A673 (cell line): Measurements from ENCODE around the gene SARS2. TPM values are rescaled to one million over a fixed set of nuclear protein-coding genes. Genes with fewer than 3 reads are reported as not detected.

Source experiments
- BruUV-seq: library from RNA; stranded (reverse); fragments of 400-500 nt; replicated peaks from 2 replicates; lab custom pipeline; 2021; lab: Mats Ljungman, UMichigan
- CTCF ChIA-PET: fragments of 300-600 bp; sonication (Branson Sonifier 250); formaldehyde crosslinking; loops from one replicate; lab custom pipeline; 2022; ENCODE audit warnings: antibody characterized with exemption; lab: Charles Lee
- POLR2A ChIA-PET: fragments of 300-600 bp; sonication (Branson Sonifier 250); formaldehyde crosslinking; loops from one replicate; lab custom pipeline; 2022; ENCODE audit warnings: antibody characterized with exemption; ENCODE audit not compliant: low non-redundant PET; lab: Charles Lee
- DNase-seq: peaks from one replicate; pipeline ENCODE4 v3.0.0-alpha.2; 2015; ENCODE audit warnings: low spot score
- H3K27ac ChIP-seq: fragments of 200-600 bp; sonication (generic); 2 replicates; pipeline ENCODE4 v1.5.1; 2016; ENCODE audit warnings: mixed run types, low read depth, mild to moderate bottlenecking, mixed read lengths, antibody characterized with exemption, low read length; ENCODE audit not compliant: poor library complexity, severe bottlenecking
- H3K27me3 ChIP-seq: fragments of 200-600 bp; sonication (generic); replicated peaks from 2 replicates; pipeline ENCODE4 v1.6.1; 2017; ENCODE audit warnings: mixed run types, low read depth, mild to moderate bottlenecking, mixed read lengths, antibody characterized with exemption, low read length; ENCODE audit not compliant: insufficient read depth, poor library complexity
- H3K36me3 ChIP-seq: fragments of 200-600 bp; sonication (generic); 2 replicates; pipeline ENCODE4 v1.6.1; 2016; ENCODE audit warnings: mixed run types, mild to moderate bottlenecking, mixed read lengths, antibody characterized with exemption, low read length; ENCODE audit not compliant: insufficient read depth, poor library complexity, severe bottlenecking
- H3K4me1 ChIP-seq: fragments of 200-600 bp; sonication (generic); 2 replicates; pipeline ENCODE4 v1.6.1; 2017; ENCODE audit warnings: mixed run types, mild to moderate bottlenecking, mixed read lengths, antibody characterized with exemption, low read length; ENCODE audit not compliant: insufficient read depth, poor library complexity, severe bottlenecking
- H3K4me3 ChIP-seq: fragments of 200-600 bp; sonication (generic); 2 replicates; pipeline ENCODE4 v1.5.1; 2016; ENCODE audit warnings: low read depth, mixed run types, mild to moderate bottlenecking, mixed read lengths, low read length; ENCODE audit not compliant: poor library complexity, severe bottlenecking
- H3K9me3 ChIP-seq: fragments of 200-600 bp; sonication (generic); 2 replicates; pipeline ENCODE4 v1.6.1; 2016; ENCODE audit warnings: mixed run types, low read depth, mild to moderate bottlenecking, mixed read lengths, antibody characterized with exemption, low read length; ENCODE audit not compliant: poor library complexity, severe bottlenecking
- EZH2 ChIP-seq: fragments of 200-600 bp; sonication (generic); IDR thresholded peaks from 2 replicates; pipeline ENCODE4 v1.6.1; 2017; ENCODE audit warnings: borderline replicate concordance, low read depth, mild to moderate bottlenecking, mixed read lengths, antibody characterized with exemption, low read length; ENCODE audit not compliant: poor library complexity, severe bottlenecking
- intact Hi-C: fragments of 100-400 bp; cut with micrococcal nuclease; formaldehyde crosslinking; loops from one replicate; pipeline ENCODE4 v1.10.0; 2022; ENCODE audit not compliant: unreplicated experiment
- total RNA-seq: library from RNA; stranded (reverse); gene quantifications from 2 replicates; pipeline ENCODE4 v1.2.3, GENCODE V29; 2021
- TF ChIP-seq, protein P1 (sequence below): fragments of 300-800, 200-600 bp; sonication (generic); conservative IDR thresholded peaks from 2 replicates; pipeline ENCODE4 v1.5.1; 2017; ENCODE audit warnings: low read depth, mild to moderate bottlenecking, antibody characterized with exemption, low read length, moderate library complexity, mixed read lengths

SARS2 gene
- total RNA-seq, 1 experiment from 2014 or later = 58.6 TPM

DNA sequence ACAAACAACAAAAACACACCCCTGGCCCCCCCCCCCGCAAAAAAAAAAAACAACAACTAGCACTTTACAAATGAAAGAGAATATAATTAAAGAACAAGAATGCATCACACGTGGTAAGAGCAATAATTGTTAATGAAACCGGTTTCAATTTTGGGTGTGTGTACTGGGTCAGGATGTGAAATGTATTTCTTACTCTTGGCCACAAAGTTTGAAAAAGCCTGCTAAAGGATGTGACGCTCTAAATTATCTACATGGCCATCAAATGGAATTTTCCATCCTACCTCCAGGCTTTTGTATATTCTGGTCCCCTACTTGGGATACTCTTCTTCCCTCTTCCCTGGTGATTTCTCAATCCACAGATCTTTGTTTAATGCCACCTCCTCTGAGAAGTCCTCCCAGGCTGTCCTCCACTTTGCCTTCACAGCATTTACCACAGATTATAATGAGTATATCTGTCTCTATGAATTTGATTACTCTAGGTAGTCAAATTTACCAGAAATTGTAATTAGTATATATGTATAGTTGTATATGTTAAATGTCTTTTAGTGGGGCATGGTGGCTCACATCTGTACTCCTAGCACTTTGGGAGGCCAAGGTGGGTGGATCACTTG is 2.1 kb downstream of the SARS2 start:
- no peak overlapping the region for H3K4me3 ChIP-seq
- peaks cover 13% of the 10 kb centered on the region for H3K4me1 ChIP-seq
- no peak overlapping the region for H3K27ac ChIP-seq
- TF ChIP-seq EZH2 = no peak
- TF ChIP-seq, protein P1, sequence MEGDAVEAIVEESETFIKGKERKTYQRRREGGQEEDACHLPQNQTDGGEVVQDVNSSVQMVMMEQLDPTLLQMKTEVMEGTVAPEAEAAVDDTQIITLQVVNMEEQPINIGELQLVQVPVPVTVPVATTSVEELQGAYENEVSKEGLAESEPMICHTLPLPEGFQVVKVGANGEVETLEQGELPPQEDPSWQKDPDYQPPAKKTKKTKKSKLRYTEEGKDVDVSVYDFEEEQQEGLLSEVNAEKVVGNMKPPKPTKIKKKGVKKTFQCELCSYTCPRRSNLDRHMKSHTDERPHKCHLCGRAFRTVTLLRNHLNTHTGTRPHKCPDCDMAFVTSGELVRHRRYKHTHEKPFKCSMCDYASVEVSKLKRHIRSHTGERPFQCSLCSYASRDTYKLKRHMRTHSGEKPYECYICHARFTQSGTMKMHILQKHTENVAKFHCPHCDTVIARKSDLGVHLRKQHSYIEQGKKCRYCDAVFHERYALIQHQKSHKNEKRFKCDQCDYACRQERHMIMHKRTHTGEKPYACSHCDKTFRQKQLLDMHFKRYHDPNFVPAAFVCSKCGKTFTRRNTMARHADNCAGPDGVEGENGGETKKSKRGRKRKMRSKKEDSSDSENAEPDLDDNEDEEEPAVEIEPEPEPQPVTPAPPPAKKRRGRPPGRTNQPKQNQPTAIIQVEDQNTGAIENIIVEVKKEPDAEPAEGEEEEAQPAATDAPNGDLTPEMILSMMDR = no peak
- no peaks in the 10 kb centered on the region for H3K27me3 ChIP-seq
- H3K9me3 ChIP-seq = no peaks in the 10 kb centered on the region
- no TSS peak for BruUV-seq
- DNase-seq = no peak
- POLR2A ChIA-PET = no interaction called here
- CTCF ChIA-PET = interaction anchor here (0.7 kb wide), 2 partner anchors 34 to 112 kb away, joined by 3 read pairs; no protein-coding TSS in a partner anchor
- intact Hi-C loops = no loop called here
- peaks cover 29% of the 10 kb centered on the region for H3K36me3 ChIP-seq

DNA sequence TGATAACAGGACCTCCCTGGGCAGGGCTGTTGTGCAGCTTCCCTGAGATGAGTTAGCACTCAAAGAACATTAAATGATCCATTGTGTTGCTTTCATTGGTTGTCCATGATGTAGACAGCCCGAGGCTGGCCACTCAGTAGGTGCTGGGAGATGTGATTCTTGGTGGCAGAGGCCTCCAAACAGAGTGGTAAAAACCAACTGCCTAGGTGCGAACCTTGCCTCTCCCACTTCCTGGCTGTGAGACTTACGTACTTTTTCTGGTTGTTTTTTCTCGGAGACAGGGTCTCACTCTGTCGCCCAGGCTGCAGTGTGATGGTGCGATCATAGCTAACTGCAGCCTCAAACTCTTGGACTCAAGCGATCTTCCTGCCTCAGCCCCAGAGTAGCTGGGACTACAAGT is 6.2 kb downstream of the SARS2 start:
- H3K27ac ChIP-seq = no peak overlapping the region
- no peaks in the 10 kb centered on the region for H3K27me3 ChIP-seq
- H3K36me3 ChIP-seq = peaks cover 20% of the 10 kb centered on the region
- DNase-seq = no peak
- H3K4me3 ChIP-seq = no peak overlapping the region
- ChIA-PET POLR2A (no interaction called here), CTCF (no interaction called here)
- peaks cover 2% of the 10 kb centered on the region for H3K4me1 ChIP-seq
- BruUV-seq = no TSS peak
- TF ChIP-seq, protein P1 = no peak
- no peak for TF ChIP-seq EZH2
- intact Hi-C loops = no loop called here
- H3K9me3 ChIP-seq = no peaks in the 10 kb centered on the region

DNA sequence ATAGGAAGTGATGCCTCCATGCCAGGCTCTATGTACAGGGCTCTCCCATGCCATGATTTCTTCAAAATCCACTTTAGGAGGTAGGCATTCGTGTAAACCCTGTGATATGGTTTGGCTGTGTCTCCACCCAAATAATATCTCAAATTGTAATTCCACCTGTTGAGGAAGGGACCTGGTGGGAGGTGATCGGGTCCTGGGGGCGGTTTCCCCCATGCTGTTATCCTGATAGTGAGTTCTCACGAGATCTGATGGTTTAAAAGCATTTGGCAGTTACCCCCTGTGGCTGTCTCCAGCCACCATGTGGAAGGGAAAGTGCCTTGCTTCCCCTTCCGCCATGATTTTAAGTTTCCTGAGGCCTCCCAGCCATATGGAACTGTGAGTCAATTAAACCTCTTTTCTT is 8.1 kb downstream of the SARS2 start:
- no peaks in the 10 kb centered on the region for H3K9me3 ChIP-seq
- BruUV-seq = no TSS peak
- H3K36me3 ChIP-seq = peaks cover 20% of the 10 kb centered on the region
- no peaks in the 10 kb centered on the region for H3K4me1 ChIP-seq
- intact Hi-C loops = no loop called here
- DNase-seq = no peak
- TF ChIP-seq, protein P1 = no peak
- TF ChIP-seq EZH2 = no peak
- ChIA-PET POLR2A (no interaction called here), CTCF (no interaction called here)
- no peak overlapping the region for H3K27ac ChIP-seq
- H3K27me3 ChIP-seq = no peaks in the 10 kb centered on the region
- no peak overlapping the region for H3K4me3 ChIP-seq
